GM03348 (cell line): Measurements from ENCODE around the gene CLEC11A.
"Not testable (repeated sequence)": the region's sequence is repeated elsewhere in the genome, so short reads cannot be mapped to it uniquely, and the experiment has no call there.

ENCODE experiments used
- DNase-seq: peaks from one replicate; pipeline ENCODE4 v3.0.0; 2012; ENCODE audit warnings: low spot score

The CLEC11A gene

GRCh38 chr19:50723735-50724521, 764 bp downstream of the CLEC11A start:
- DNase-seq: no peak

- DNase-seq: peak; percentile 100
These were observed 1.5 kb downstream of the CLEC11A start for GRCh38 chr19:50724522-50725217.

GRCh38 chr19:50725218-50725910, 2.2 kb downstream of the CLEC11A start:
- no peak for DNase-seq

- DNase-seq: no peak
These were observed 2.7 kb downstream of the CLEC11A start for GRCh38 chr19:50725911-50726230.

GRCh38 chr19:50728084-50728737, 5.0 kb downstream of the CLEC11A start:
- DNase-seq: peak; percentile 66

GRCh38 chr19:50729894-50730293, 6.7 kb downstream of the CLEC11A start:
- DNase-seq: no peak

GRCh38 chr19:50735869-50736268, 12.7 kb downstream of the CLEC11A start:
- no peak for DNase-seq

- DNase-seq: no peak
These were observed 13.2 kb downstream of the CLEC11A start for GRCh38 chr19:50736338-50736737.

- no peak for DNase-seq
These were observed 16.2 kb downstream of the CLEC11A start for GRCh38 chr19:50739132-50739913.

GRCh38 chr19:50739914-50740426, 16.8 kb downstream of the CLEC11A start:
- no peak for DNase-seq

- DNase-seq: no peak
These were observed 18.2 kb downstream of the CLEC11A start for GRCh38 chr19:50741179-50741933.

GRCh38 chr19:50743537-50743936, 20.4 kb downstream of the CLEC11A start:
- DNase-seq: no peak

GRCh38 chr19:50745221-50745620, 22.1 kb downstream of the CLEC11A start:
- no peak for DNase-seq

GRCh38 chr19:50747141-50747540, 24.0 kb downstream of the CLEC11A start:
- DNase-seq: not testable (repeated sequence)

GRCh38 chr19:50749490-50749889, 26.3 kb downstream of the CLEC11A start:
- no peak for DNase-seq

GRCh38 chr19:50750010-50750409, 26.8 kb downstream of the CLEC11A start:
- no peak for DNase-seq

- no peak for DNase-seq
These were observed 30.7 kb downstream of the CLEC11A start for GRCh38 chr19:50753879-50754278.

GRCh38 chr19:50756244-50756643, 33.1 kb downstream of the CLEC11A start:
- not testable (repeated sequence) for DNase-seq

- not testable (repeated sequence) for DNase-seq
These were observed 34.5 kb downstream of the CLEC11A start for GRCh38 chr19:50757624-50758023.

GRCh38 chr19:50759076-50759475, 35.9 kb downstream of the CLEC11A start:
- not testable (repeated sequence) for DNase-seq

GRCh38 chr19:50759886-50760285, 36.7 kb downstream of the CLEC11A start:
- no peak for DNase-seq
